Astrocyte (in vitro differentiated cells and primary cell): ENCODE results near the gene EPB41L4B. TPM values are rescaled to one million over a fixed set of nuclear protein-coding genes. Genes with fewer than 3 reads are reported as not detected.

Source experiments
- DNase-seq: peaks from one replicate; pipeline ENCODE4 v3.0.0-alpha.2; 2010; ENCODE audit warnings: low read depth
- FAIRE-seq: peaks from 2 replicates; lab custom pipeline; 2011; peaks lifted over from hg19 to GRCh38; lab: Jason Lieb, UNC
- H2AFZ ChIP-seq: 2 replicates; pipeline ENCODE4 v1.6.0; 2012; ENCODE audit warnings: low read depth, low read length, inconsistent platforms
- H3K27ac ChIP-seq: 2 replicates; pipeline ENCODE4 v1.5.1; 2011; ENCODE audit warnings: low read depth, low read length, inconsistent platforms
- H3K27me3 ChIP-seq: 2 replicates; pipeline ENCODE4 v1.6.0; 2011; ENCODE audit warnings: low read length, inconsistent platforms; ENCODE audit not compliant: insufficient read depth
- H3K36me3 ChIP-seq: 2 replicates; pipeline ENCODE4 v1.5.1; 2011; ENCODE audit warnings: low read length, inconsistent platforms; ENCODE audit not compliant: insufficient read depth
- H3K4me1 ChIP-seq: 2 replicates; pipeline ENCODE4 v1.5.1; 2011; ENCODE audit warnings: low read length, inconsistent platforms; ENCODE audit not compliant: insufficient read depth
- H3K4me2 ChIP-seq: 2 replicates; pipeline ENCODE4 v1.6.0; 2012; ENCODE audit warnings: low read length, inconsistent platforms
- H3K4me3 ChIP-seq: 2 replicates; pipeline ENCODE4 v1.5.1; 2011; ENCODE audit warnings: low read depth, mild to moderate bottlenecking, low read length, inconsistent platforms; ENCODE audit not compliant: insufficient read depth
- H3K79me2 ChIP-seq: 2 replicates; pipeline ENCODE4 v1.6.0; 2012; ENCODE audit warnings: mild to moderate bottlenecking, low read length, inconsistent platforms; ENCODE audit not compliant: insufficient read depth
- H3K9ac ChIP-seq: 2 replicates; pipeline ENCODE4 v1.6.0; 2012; ENCODE audit warnings: mild to moderate bottlenecking, low read length, inconsistent platforms
- H3K9me3 ChIP-seq: 2 replicates; pipeline ENCODE4 v1.5.1; 2012; ENCODE audit warnings: low read depth, mild to moderate bottlenecking, low read length, inconsistent platforms; ENCODE audit not compliant: insufficient read depth
- H4K20me1 ChIP-seq: 2 replicates; pipeline ENCODE4 v1.6.0; 2012; ENCODE audit warnings: low read length, inconsistent platforms; ENCODE audit not compliant: insufficient read depth
- H3K27ac Mint-ChIP-seq: one replicate; pipeline ENCODE4 v1.8.0; 2021; ENCODE audit warnings: mild to moderate bottlenecking, mixed read lengths; ENCODE audit not compliant: unreplicated experiment
- H3K27me3 Mint-ChIP-seq: one replicate; pipeline ENCODE4 v1.8.0; 2021; ENCODE audit warnings: low read depth, mixed read lengths; ENCODE audit not compliant: unreplicated experiment
- H3K36me3 Mint-ChIP-seq: one replicate; pipeline ENCODE4 v1.8.0; 2021; ENCODE audit warnings: low read depth, mixed read lengths; ENCODE audit not compliant: unreplicated experiment
- H3K4me1 Mint-ChIP-seq: one replicate; pipeline ENCODE4 v1.8.0; 2021; ENCODE audit warnings: low read depth, mixed read lengths; ENCODE audit not compliant: unreplicated experiment
- H3K4me3 Mint-ChIP-seq: one replicate; pipeline ENCODE4 v1.8.0; 2021; ENCODE audit warnings: mild to moderate bottlenecking, moderate library complexity, mixed read lengths; ENCODE audit not compliant: unreplicated experiment
- H3K9me3 Mint-ChIP-seq: one replicate; pipeline ENCODE4 v1.8.0; 2021; ENCODE audit warnings: mild to moderate bottlenecking, mixed read lengths; ENCODE audit not compliant: unreplicated experiment
- EZH2 ChIP-seq: IDR thresholded peaks from 2 replicates; pipeline ENCODE4 v1.6.1; 2012; ENCODE audit warnings: mild to moderate bottlenecking, low read length, inconsistent platforms; ENCODE audit not compliant: insufficient read depth
- total RNA-seq: library from RNA; stranded (reverse); gene quantifications from 2 replicates; pipeline ENCODE4 v1.2.1, GENCODE V29; 2021
- TF ChIP-seq, protein P1 (sequence below): IDR thresholded peaks from 2 replicates; pipeline ENCODE4 v1.5.1; 2011; ENCODE audit warnings: low read depth, mild to moderate bottlenecking, inconsistent platforms, low read length, moderate library complexity; ENCODE audit not compliant: insufficient read depth

The EPB41L4B gene
- total RNA-seq, 1 donor from 2014 or later = 2.0 TPM

DNA sequence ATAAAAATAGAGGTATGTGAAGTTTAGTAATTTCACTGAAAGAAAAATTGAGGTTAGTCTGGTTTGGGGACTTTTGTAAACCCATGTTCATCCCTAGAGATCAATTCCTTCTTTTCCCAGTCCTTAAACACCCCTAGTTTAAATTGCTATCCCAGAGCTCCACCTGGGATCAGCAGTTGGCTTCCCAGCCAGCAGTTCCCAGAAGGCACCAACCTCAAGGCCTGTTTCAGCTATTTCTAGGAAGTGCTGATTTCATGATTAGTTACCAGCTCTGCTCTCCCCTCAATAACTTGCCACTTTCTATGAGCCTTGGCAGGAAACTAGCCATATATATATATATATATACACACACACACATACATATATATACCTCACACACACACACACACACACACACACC is 30.5 kb downstream of the EPB41L4B start:
- no peak overlapping the region for H3K27ac Mint-ChIP-seq
- H4K20me1 ChIP-seq = no peaks in the 10 kb centered on the region
- peaks cover 5% of the 10 kb centered on the region for H3K4me1 Mint-ChIP-seq
- no peaks in the 10 kb centered on the region for H3K9me3 Mint-ChIP-seq
- H3K9me3 ChIP-seq = no peaks in the 10 kb centered on the region
- FAIRE-seq (no peak), DNase-seq (no peak)
- no peak overlapping the region for H3K27ac ChIP-seq
- H3K79me2 ChIP-seq = no peaks in the 10 kb centered on the region
- no peak overlapping the region for H3K4me3 ChIP-seq
- H2AFZ ChIP-seq = no peak overlapping the region
- no peak overlapping the region for H3K9ac ChIP-seq
- no peak overlapping the region for H3K4me3 Mint-ChIP-seq
- TF ChIP-seq, protein P1, sequence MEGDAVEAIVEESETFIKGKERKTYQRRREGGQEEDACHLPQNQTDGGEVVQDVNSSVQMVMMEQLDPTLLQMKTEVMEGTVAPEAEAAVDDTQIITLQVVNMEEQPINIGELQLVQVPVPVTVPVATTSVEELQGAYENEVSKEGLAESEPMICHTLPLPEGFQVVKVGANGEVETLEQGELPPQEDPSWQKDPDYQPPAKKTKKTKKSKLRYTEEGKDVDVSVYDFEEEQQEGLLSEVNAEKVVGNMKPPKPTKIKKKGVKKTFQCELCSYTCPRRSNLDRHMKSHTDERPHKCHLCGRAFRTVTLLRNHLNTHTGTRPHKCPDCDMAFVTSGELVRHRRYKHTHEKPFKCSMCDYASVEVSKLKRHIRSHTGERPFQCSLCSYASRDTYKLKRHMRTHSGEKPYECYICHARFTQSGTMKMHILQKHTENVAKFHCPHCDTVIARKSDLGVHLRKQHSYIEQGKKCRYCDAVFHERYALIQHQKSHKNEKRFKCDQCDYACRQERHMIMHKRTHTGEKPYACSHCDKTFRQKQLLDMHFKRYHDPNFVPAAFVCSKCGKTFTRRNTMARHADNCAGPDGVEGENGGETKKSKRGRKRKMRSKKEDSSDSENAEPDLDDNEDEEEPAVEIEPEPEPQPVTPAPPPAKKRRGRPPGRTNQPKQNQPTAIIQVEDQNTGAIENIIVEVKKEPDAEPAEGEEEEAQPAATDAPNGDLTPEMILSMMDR = no peak
- no peak for TF ChIP-seq EZH2
- peaks cover 3% of the 10 kb centered on the region for H3K27me3 ChIP-seq
- H3K36me3 Mint-ChIP-seq = no peaks in the 10 kb centered on the region
- H3K27me3 Mint-ChIP-seq = peaks cover 7% of the 10 kb centered on the region
- H3K4me2 ChIP-seq = no peak overlapping the region
- no peaks in the 10 kb centered on the region for H3K36me3 ChIP-seq
- H3K4me1 ChIP-seq = peaks cover 6% of the 10 kb centered on the region

DNA sequence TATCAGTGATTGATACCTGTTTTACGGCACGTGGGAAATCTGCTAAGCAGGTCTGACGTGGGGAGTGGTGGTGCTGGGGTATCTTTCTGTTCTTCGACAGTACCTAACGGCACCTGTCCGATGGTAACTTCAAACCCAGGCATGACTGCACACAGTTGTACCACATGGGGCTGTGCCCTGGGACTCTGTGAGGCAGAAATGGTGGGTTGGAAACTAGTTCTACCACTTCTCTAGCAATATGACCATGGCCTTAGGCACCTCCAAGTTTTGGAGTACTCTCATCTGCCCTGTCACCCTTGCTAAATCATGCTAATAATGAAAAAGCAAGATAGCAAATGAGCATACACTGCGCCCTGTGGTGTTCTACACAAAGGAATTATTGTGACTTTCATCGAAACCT is 30.9 kb downstream of the EPB41L4B start:
- Histone ChIP-seq H3K27ac (no peak overlapping the region), H3K4me3 (no peak overlapping the region), H2AFZ (no peak overlapping the region), H3K4me1 (peaks cover 6% of the 10 kb centered on the region), H3K79me2 (no peaks in the 10 kb centered on the region), H3K4me2 (no peak overlapping the region), H4K20me1 (no peaks in the 10 kb centered on the region), H3K9ac (no peak overlapping the region), H3K9me3 (no peaks in the 10 kb centered on the region), H3K27me3 (peaks cover 2% of the 10 kb centered on the region), H3K36me3 (no peaks in the 10 kb centered on the region)
- FAIRE-seq (no peak), DNase-seq (no peak)
- no peak for TF ChIP-seq EZH2
- TF ChIP-seq, protein P1 = no peak
- Mint-ChIP-seq H3K9me3 (no peaks in the 10 kb centered on the region), H3K27ac (no peak overlapping the region), H3K27me3 (peaks cover 5% of the 10 kb centered on the region), H3K36me3 (no peaks in the 10 kb centered on the region), H3K4me3 (no peak overlapping the region), H3K4me1 (peaks cover 5% of the 10 kb centered on the region)

DNA sequence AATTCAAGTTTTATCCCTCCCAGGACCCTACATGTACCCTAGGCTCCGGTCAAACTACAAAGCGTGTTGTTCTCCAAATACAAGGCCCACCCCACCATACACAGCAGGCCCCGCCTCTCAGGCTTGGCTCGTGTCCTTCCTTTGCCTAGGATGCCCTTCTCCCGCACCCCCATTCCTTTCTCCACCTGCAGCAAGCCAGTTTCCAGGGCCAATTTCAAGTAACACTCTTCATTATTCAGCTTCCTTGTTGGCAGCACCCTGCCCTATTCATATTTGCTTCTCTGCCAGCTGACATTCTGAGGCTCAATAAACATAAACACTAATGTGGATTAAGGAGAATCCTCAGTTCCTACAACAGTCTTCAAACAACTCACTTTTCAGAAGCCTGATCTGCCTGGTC is 31.7 kb downstream of the EPB41L4B start:
- Histone ChIP-seq H3K4me1 (peaks cover 6% of the 10 kb centered on the region), H3K9me3 (no peaks in the 10 kb centered on the region), H3K4me3 (no peak overlapping the region), H3K36me3 (no peaks in the 10 kb centered on the region), H4K20me1 (no peaks in the 10 kb centered on the region), H3K27ac (no peak overlapping the region), H3K9ac (no peak overlapping the region), H3K27me3 (no peaks in the 10 kb centered on the region), H2AFZ (no peak overlapping the region), H3K4me2 (no peak overlapping the region), H3K79me2 (no peaks in the 10 kb centered on the region)
- Mint-ChIP-seq H3K4me1 (peaks cover 5% of the 10 kb centered on the region), H3K27ac (no peak overlapping the region), H3K36me3 (no peaks in the 10 kb centered on the region), H3K9me3 (no peaks in the 10 kb centered on the region), H3K4me3 (no peak overlapping the region), H3K27me3 (peaks cover 5% of the 10 kb centered on the region)
- TF ChIP-seq, protein P1 = no peak
- TF ChIP-seq EZH2 = no peak
- no peak for DNase-seq
- no peak for FAIRE-seq
